ENCODE data around the gene CCKAR. TPM values are rescaled to one million over a fixed set of nuclear protein-coding genes. Genes with fewer than 3 reads are reported as not detected.

CCKAR gene
- total and polyA plus RNA-seq, 2 of the 8 experiments (the other 6 are each of a cell fraction or from before 2014, with no cell fraction given) = not detected

GRCh38 chr4:26491449-26492170 lies 1.3 kb upstream of the CCKAR start:
- no peaks in the 10 kb centered on the region for H4K20me1 ChIP-seq (replicated peaks in 1 of 2; ENCODE audit: control insufficient read depth in 1 of 2, insufficient read depth in 2 of 2, low read length in 2 of 2)
- no peak overlapping the region for H3K27ac ChIP-seq (ENCODE audit: low read depth, low read length)
- H2AK5ac ChIP-seq (ENCODE audit: low read depth, low read length) = no peak overlapping the region
- H2BK12ac ChIP-seq (ENCODE audit: low read depth, low read length) = no peak overlapping the region; the same call in 1 of the 2 replicates
- no peaks in the 10 kb centered on the region for H3K23me2 ChIP-seq (ENCODE audit: low read depth, low read length)
- no peaks in the 10 kb centered on the region; a peak in 1 of 7 replicates for H3K27me3 ChIP-seq (replicated peaks in 1 of 4; ENCODE audit: control insufficient read depth in 3 of 4, extremely low read depth in 1 of 4, insufficient read depth in 3 of 4, low read length in 3 of 4)
- no peak overlapping the region for H2BK5ac ChIP-seq (ENCODE audit: low read depth, low read length)
- 89% methylated on average over 7 of the region's 7 CpGs; no CpG with 5 or more reads in 1 of the 2 experiments for WGBS, 2 experiments (ENCODE audit: extremely low coverage in 1 of 2, insufficient coverage in 1 of 2, insufficient read length in 1 of 2, insufficient replicate concordance in 2 of 2, low coverage in 1 of 2, low lambda C conversion rate in 2 of 2, missing lambda C conversion rate in 1 of 2)
- H3K4ac ChIP-seq (replicated peaks; ENCODE audit: insufficient read length, low read depth, low read length) = no peak overlapping the region
- FAIRE-seq (no peak), DNase-seq (ENCODE audit: low read depth in 1 of 2, low spot score in 2 of 2) (peak in 1 of 2 experiments; percentile 38)
- ChIA-PET POLR2A (ENCODE audit: partially characterized antibody) (interaction anchor here (1.3 kb wide), 1 partner anchor 18 kb away, joined by 5 read pairs; no protein-coding TSS in a partner anchor), CTCF (ENCODE audit: partially characterized antibody) (interaction anchor here (1.1 kb wide), 1 partner anchor 518 kb away, joined by 3 read pairs; no protein-coding TSS in a partner anchor)
- no peak overlapping the region for H3K18ac ChIP-seq (ENCODE audit: extremely low read depth, low read length)
- no peak overlapping the region for H3K4me2 ChIP-seq (ENCODE audit: insufficient read depth in 1 of 2, low read depth in 2 of 2, low read length in 2 of 2)
- TF ChIP-seq BRCA1 (IDR thresholded peaks at IDR 0.05; ENCODE audit: low read depth, low read length) = no peak
- no peak for TF ChIP-seq RFX5 (IDR thresholded peaks at IDR 0.05; ENCODE audit: borderline replicate concordance, low read depth, low read length)
- no peak for TF ChIP-seq CBX5 (IDR thresholded peaks at IDR 0.05; ENCODE audit: low read depth, low read length)
- no peak for TF ChIP-seq MAX (IDR thresholded peaks at IDR 0.05)
- 0 out of 2 replicates have a peak, but pooled peaks have one; percentile 31 for TF ChIP-seq KDM1A (IDR thresholded peaks at IDR 0.05; ENCODE audit: borderline replicate concordance, low read length)
- H4K8ac ChIP-seq (ENCODE audit: extremely low read depth, insufficient read depth, low read length) = no peak overlapping the region
- H2BK20ac ChIP-seq (ENCODE audit: low read length) = no peak overlapping the region
- H3K4me3 ChIP-seq (ENCODE audit: extremely low read depth in 1 of 4, insufficient read depth in 2 of 4, low read depth in 3 of 4, low read length in 4 of 4) = no peak overlapping the region
- H3K23ac ChIP-seq (ENCODE audit: insufficient read length) = no peak overlapping the region
- no peaks in the 10 kb centered on the region for H3K79me2 ChIP-seq (ENCODE audit: control insufficient read depth in 1 of 2, insufficient read depth in 2 of 2, low read length in 2 of 2)
- no peaks in the 10 kb centered on the region for H3K9me3 ChIP-seq (ENCODE audit: insufficient read depth in 2 of 2, low read depth in 1 of 2, low read length in 1 of 2)
- H3K9ac ChIP-seq (replicated peaks in 1 of 4; ENCODE audit: extremely low read depth in 1 of 4, low read depth in 3 of 4, low read length in 3 of 4) = no peak overlapping the region
- H3K4me1 ChIP-seq (replicated peaks in 1 of 4; ENCODE audit: control insufficient read depth in 3 of 4, insufficient read depth in 4 of 4, low read length in 3 of 4) = no peaks in the 10 kb centered on the region
- H4K5ac ChIP-seq (ENCODE audit: insufficient read length, low read depth, low read length) = no peak overlapping the region
- H4K91ac ChIP-seq (replicated peaks; ENCODE audit: insufficient read length, low read length) = no peak overlapping the region
- 0 out of 2 replicates have a peak overlapping the region, but pooled peaks have one; percentile 50 for H2AFZ ChIP-seq (ENCODE audit: low read length)
- H2BK15ac ChIP-seq (ENCODE audit: low read length) = no peak overlapping the region
- no peak overlapping the region for H3K56ac ChIP-seq (replicated peaks; ENCODE audit: insufficient read length, low read depth, low read length)
- H3K14ac ChIP-seq (ENCODE audit: insufficient read length) = no peak overlapping the region
- H2BK120ac ChIP-seq (replicated peaks; ENCODE audit: low read depth, low read length) = no peak overlapping the region
- H3K79me1 ChIP-seq (ENCODE audit: low read depth, low read length) = no peaks in the 10 kb centered on the region
- no peaks in the 10 kb centered on the region for H3K36me3 ChIP-seq (ENCODE audit: control insufficient read depth in 2 of 4, insufficient read depth in 4 of 4, low read length in 3 of 4)
